Ovary (tissue), 9 donors: ENCODE data around the gene SLC24A4. TPM values are rescaled to one million over a fixed set of nuclear protein-coding genes. Genes with fewer than 3 reads are reported as not detected.

Source experiments
- DNase-seq, 5 donors: peaks; one replicate each; pipeline ENCODE4 v3.0.0-alpha.2; 2019 to 2020
- H3K27ac ChIP-seq, 2 donors: fragments of 200-600 bp; one replicate each; pipeline versions ENCODE4 v1.5.1 to v1.8.0; 2019 to 2022
- H3K27me3 ChIP-seq: fragments of 200-600 bp; one replicate; pipeline ENCODE4 v1.8.0; 2022
- H3K36me3 ChIP-seq: fragments of 200-600 bp; sonication (generic); one replicate; pipeline ENCODE4 v1.5.1; 2019
- H3K4me1 ChIP-seq: one replicate; pipeline ENCODE4 v1.8.1; 2013; ENCODE audit warnings: mild to moderate bottlenecking, moderate library complexity; ENCODE audit not compliant: insufficient read depth
- H3K4me3 ChIP-seq: fragments of 200-600 bp; sonication (generic); one replicate; pipeline ENCODE4 v1.5.1; 2017
- H3K9me3 ChIP-seq, 2 donors: fragments of 200-600 bp in 1 of 2; sonication (generic) in 1 of 2; one replicate each; pipeline versions ENCODE4 v1.5.1 to v1.8.1; 2013 to 2019; ENCODE audit warnings: mild to moderate bottlenecking in 1 of 2, moderate library complexity in 1 of 2
- CTCF ChIP-seq, 3 donors: fragments of 450-650 bp in 2 of 3; fragments of 200-600 bp in 1 of 3; IDR thresholded peaks; one replicate each; pipeline versions ENCODE4 v1.5.1 to v1.8.0; 2016 to 2022; ENCODE audit warnings: antibody characterized with exemption in 3 of 3, mild to moderate bottlenecking in 1 of 3
- EP300 ChIP-seq: sonication (generic); formaldehyde crosslinking; IDR thresholded peaks from one replicate; pipeline ENCODE4 v1.6.1; 2017; ENCODE audit warnings: antibody characterized with exemption
- POLR2A ChIP-seq: fragments of 450-650 bp; IDR thresholded peaks from one replicate; pipeline ENCODE4 v1.6.1; 2017; ENCODE audit warnings: antibody characterized with exemption, mild to moderate bottlenecking, moderate library complexity
- WGBS, 3 donors: extraction: QIAGEN DNeasy Blood & Tissue Kit in 1 of 3; methylation state at CpG; one replicate each; pipeline versions ENCODE4 v1.1.5 to v1.1.7; 2013 to 2017; 5-methylcytosine and 5-hydroxymethylcytosine counted together
- intact Hi-C, 4 donors: fragments of 100-400 bp; cut with DNase I; formaldehyde crosslinking; loops; one replicate each; pipeline versions ENCODE4 v1.11.0 to v1.15.1; 2022 to 2023
- polyA plus RNA-seq, 2 donors: library from polyadenylated mRNA; stranded (reverse); fragments of 200-250 nt in 1 of 2; fragments of 350-450 nt in 1 of 2; fragmentation: Illumina TruSeq in 1 of 2; extraction: RNeasy Lipid Tissue Mini Kit (QIAGEN cat#74804) in 1 of 2; gene quantifications; one replicate each; pipeline ENCODE4 v1.2.3, GENCODE V29; 2013 to 2014
- total RNA-seq, 7 donors: library from RNA; depleted of rRNA in 2 of 7; stranded (reverse); fragments of >200 nt in 2 of 7; fragmentation: NEBNext Ultra II Directional in 3 of 7; extraction: Animal tissue kit (Norgen Biotek cat#: 25700) in 3 of 7; gene quantifications; one replicate each; pipeline versions ENCODE4 v1.1.0 to v1.2.4, GENCODE V29; 2016 to 2023
- donor health status: DM: no; HTN: no; CAD: no; lungs with moderate emphysema.
- donor health status: DM: no; HTN: no; CAD: no.
- donor health status: Bipolar disorder and iron deficiency.
- donor health status: DM: yes; HTN: yes; CAD: no.
- donor health status: DM: no; HTN: no; CAD: no.
- donor health status: DM: yes; HTN: yes; CAD: no.

The SLC24A4 gene
- total and polyA plus RNA-seq, 9 donors: 0.10 to 0.98 (median 0.24) TPM

DNA sequence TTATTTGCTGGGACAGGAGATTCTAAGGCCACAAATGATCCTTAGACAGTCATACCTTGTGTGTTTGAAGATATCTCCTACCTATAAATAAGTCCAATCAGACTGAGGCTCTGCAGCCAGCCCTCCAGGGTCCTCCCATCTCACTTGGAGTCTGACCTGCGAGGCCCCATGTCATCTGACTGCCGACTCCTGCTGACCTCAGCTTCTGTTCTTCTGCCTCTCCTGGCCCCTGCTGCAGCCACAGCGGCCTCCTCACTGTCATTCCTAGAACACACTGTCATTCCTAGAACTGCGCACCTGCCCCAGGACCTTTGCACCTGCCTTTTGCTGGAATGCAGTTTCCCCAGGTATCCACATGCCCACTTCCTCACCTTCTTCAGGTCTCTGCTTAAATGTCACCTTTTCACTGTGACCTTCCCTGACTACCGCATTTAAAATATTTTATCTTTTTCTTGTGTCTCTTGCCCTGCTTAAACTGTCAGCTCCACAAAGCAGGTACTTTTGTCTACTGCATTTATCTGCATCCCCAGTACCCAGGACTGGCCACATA is 134.1 kb downstream of the SLC24A4 start:
- H3K4me1 ChIP-seq: no peaks in the 10 kb centered on the region
- WGBS, 3 donors: 79 to 85% (median 83%) methylated on average over 5 of the region's 5 CpGs
- no peak overlapping the region for H3K27ac ChIP-seq
- no peaks in the 10 kb centered on the region for H3K27me3 ChIP-seq
- DNase-seq: no peak
- TF ChIP-seq EP300: no peak
- H3K4me3 ChIP-seq: no peak overlapping the region
- intact Hi-C loops: loop anchor here in 2 of 4 donors (5.0 to 10.0 kb wide), 2 partner anchors 305 to 322 kb away; no protein-coding TSS in a partner anchor
- no peaks in the 10 kb centered on the region for H3K9me3 ChIP-seq
- H3K36me3 ChIP-seq: no peaks in the 10 kb centered on the region

GRCh38 chr14:92458136-92459029 is 135.4 kb downstream of the SLC24A4 start:
- Histone ChIP-seq H3K4me3 (no peak overlapping the region), H3K27me3 (no peaks in the 10 kb centered on the region), H3K4me1 (no peaks in the 10 kb centered on the region), H3K36me3 (no peaks in the 10 kb centered on the region), H3K9me3 (no peaks in the 10 kb centered on the region), H3K27ac (no peak overlapping the region)
- 91 to 95% (median 93%) methylated on average over 12 to 17 of the region's 17 CpGs for WGBS, 3 donors
- TF ChIP-seq EP300: no peak
- TF ChIP-seq CTCF (IDR thresholded peaks at IDR 0.05): no peak
- intact Hi-C loops: loop anchor here in 2 of 4 donors (5.0 to 10.0 kb wide), 2 partner anchors 306 to 324 kb away; no protein-coding TSS in a partner anchor
- DNase-seq: no peak

DNA sequence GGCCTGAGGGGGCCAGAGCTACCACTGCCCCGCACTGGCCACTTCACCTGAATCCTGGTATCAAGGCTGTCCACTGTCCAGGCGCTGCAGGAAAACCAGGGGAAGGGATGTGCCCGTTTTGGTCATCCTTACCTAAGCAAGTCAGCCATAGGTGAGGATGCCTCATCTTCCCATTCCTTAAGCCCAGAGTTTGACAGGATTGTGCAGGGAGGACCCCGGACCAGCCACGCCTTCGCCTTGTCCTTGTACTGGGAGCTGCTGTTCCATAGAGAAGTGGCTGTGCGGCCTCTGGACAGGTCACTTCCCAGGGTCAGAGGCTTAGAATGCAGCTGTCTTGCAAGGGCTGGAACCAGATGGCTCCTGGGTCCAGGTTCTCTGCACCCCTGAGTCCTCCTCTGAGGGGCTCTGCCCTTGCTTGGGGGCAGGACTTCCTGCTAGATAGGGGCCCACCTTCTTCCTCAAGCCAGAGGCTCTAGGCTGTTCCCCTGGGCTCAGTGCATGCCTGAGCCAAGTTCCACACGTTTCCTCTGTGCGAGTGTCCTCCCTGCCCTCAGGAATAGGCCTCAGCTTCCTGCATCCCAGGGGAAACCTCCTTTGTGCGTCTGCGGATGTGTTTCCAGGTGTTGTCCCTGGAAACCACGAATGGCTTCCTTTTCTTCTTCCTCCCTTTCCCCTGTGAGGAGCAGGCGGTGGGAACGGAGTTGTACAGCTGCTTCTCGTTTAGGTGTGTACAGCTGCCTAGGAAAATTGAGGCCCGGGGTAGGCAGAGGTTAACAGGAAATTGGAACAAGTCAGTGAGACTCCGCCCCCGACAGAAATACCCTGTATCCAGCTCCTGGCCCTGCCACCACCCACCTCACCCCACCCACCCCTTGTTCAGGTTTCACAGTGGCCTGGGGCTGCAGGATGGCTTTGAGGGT is 136.3 kb downstream of the SLC24A4 start:
- 69 to 77% (median 74%) methylated on average over 17 to 18 of the region's 18 CpGs for WGBS, 3 donors
- Histone ChIP-seq H3K36me3 (no peaks in the 10 kb centered on the region), H3K27ac (no peak overlapping the region), H3K27me3 (no peaks in the 10 kb centered on the region), H3K4me3 (no peak overlapping the region), H3K4me1 (no peaks in the 10 kb centered on the region), H3K9me3 (no peaks in the 10 kb centered on the region)
- intact Hi-C loops: loop anchor here in 2 of 4 donors (5.0 to 10.0 kb wide), 2 partner anchors 307 to 324 kb away; no protein-coding TSS in a partner anchor
- no peak for DNase-seq
- TF ChIP-seq POLR2A (no peak), EP300 (no peak), CTCF (IDR thresholded peaks at IDR 0.05) (no peak)

- TF ChIP-seq EP300: no peak
- TF ChIP-seq POLR2A: no peak
- TF ChIP-seq CTCF (IDR thresholded peaks at IDR 0.05): no peak
- Histone ChIP-seq H3K9me3 (no peaks in the 10 kb centered on the region), H3K36me3 (no peaks in the 10 kb centered on the region), H3K27me3 (no peaks in the 10 kb centered on the region), H3K27ac (no peak overlapping the region), H3K4me3 (no peak overlapping the region), H3K4me1 (no peaks in the 10 kb centered on the region)
- 75 to 77% (median 77%) methylated on average over 12 of the region's 12 CpGs for WGBS, 3 donors
- no peak for DNase-seq
- intact Hi-C loops: loop anchor here in 2 of 4 donors (5.0 to 10.0 kb wide), 2 partner anchors 308 to 325 kb away; no protein-coding TSS in a partner anchor
Observed at GRCh38 chr14:92459950-92460421, 137.0 kb downstream of the SLC24A4 start.
